GM13977 (cell line): ENCODE results near the gene ASXL1.
A peak's percentile ranks its signal among the peaks of the same experiment; 100 is the strongest.

Source experiments
- DNase-seq: peaks from one replicate; pipeline ENCODE4 v3.0.0; 2012; ENCODE audit warnings: low spot score
- in situ Hi-C: fragments of 300-500 bp; cut with MboI; formaldehyde crosslinking; loops from one replicate; pipeline ENCODE4 v1.12.0; 2022; ENCODE audit warnings: low sequenced_read_pairs, low pct_unique_long_range_greater_than_20kb, mixed read lengths, inconsistent platforms; ENCODE audit not compliant: unreplicated experiment
- TF ChIP-seq, protein P1 (sequence below): IDR thresholded peaks from 2 replicates; pipeline ENCODE4 v1.5.1; 2012; ENCODE audit warnings: mild to moderate bottlenecking, control low read depth; ENCODE audit not compliant: insufficient read depth; ENCODE audit errors: extremely low read depth, missing control alignments

The ASXL1 gene

DNA sequence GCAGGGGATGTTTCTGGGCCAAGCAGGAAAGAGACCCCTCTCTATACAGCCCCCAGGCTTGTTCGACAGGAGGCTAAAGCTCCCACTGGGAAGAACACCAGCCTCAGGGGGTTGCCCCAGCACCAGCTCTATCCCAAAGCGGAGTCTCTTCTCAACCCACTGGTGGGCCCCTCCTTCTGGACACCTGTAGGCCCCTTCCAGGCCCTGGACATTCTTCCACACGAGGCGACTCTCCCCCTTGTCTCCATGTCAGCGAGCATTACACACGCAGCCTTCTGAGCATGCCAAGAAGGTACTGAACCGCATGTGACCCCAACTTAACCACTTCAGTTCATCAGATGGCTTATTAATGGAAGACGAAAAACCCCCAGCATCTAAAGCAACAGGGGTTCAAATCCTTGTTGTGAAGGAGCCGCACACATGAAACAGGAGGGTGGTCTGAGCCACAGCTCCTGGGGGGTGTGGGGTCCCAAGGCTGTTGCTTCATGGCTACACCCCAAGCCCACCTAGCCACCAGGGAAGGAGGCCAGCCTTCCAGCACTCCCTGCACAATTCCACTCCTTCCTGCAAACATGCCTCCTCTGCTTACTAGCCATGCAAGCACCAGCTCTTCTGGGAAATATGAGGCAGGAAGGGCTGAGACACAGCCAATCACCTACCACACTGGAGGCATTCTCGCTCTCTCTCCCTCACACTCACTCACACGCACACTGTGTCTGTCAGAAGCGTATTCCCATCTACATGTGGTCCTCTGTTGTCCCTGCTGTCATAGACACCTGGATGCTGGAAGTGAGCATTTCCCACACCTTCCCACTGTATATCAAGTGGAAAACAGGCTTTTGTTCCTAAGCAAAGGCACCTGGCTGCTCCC, 122.5 kb downstream of the ASXL1 start:
- in situ Hi-C loops, result no loop called here
- TF ChIP-seq, protein P1, sequence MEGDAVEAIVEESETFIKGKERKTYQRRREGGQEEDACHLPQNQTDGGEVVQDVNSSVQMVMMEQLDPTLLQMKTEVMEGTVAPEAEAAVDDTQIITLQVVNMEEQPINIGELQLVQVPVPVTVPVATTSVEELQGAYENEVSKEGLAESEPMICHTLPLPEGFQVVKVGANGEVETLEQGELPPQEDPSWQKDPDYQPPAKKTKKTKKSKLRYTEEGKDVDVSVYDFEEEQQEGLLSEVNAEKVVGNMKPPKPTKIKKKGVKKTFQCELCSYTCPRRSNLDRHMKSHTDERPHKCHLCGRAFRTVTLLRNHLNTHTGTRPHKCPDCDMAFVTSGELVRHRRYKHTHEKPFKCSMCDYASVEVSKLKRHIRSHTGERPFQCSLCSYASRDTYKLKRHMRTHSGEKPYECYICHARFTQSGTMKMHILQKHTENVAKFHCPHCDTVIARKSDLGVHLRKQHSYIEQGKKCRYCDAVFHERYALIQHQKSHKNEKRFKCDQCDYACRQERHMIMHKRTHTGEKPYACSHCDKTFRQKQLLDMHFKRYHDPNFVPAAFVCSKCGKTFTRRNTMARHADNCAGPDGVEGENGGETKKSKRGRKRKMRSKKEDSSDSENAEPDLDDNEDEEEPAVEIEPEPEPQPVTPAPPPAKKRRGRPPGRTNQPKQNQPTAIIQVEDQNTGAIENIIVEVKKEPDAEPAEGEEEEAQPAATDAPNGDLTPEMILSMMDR, result no peak
- no peak for DNase-seq

DNA sequence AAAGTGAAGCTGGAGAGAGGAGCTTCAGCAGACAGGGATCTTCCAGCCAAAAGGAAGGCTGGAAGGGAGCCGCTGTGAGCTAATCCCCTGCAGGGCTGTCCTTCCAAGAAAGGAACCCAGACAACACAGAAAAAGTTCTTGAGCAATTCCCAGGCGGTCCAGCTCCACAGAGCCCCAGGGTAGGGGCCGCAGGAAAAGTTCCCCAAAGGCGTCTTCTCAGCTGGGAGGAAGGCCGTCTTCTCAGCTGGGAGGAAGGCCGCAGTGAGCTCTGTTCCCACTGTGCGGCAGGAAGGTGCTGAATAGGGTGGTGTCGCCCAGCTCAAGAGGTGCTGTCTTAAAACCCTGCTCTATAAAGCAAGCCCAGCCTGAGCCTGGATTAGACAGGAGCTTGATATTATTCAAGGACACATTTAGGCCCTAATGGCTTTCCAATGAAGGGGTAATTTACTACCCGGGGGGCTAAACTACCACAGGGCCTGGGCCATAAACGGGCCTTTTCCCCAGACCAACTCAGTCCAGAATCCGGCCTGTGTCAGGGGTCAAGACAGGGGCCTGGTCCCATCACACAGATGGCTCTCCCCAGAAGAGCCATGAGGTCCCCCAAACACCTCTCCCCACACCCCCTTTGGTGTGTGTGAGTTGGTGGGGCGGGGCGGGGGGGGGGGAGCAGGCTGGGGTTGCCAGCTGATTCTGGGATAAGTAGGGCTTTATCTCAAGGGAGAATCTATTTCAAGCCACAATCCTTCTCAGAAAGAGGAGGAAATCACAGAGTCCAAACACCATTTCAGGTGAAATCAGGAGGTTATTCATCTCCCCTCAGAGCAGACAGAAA, 123.4 kb downstream of the ASXL1 start:
- in situ Hi-C loops, result no loop called here
- DNase-seq, result no peak
- TF ChIP-seq, protein P1, result no peak

DNA sequence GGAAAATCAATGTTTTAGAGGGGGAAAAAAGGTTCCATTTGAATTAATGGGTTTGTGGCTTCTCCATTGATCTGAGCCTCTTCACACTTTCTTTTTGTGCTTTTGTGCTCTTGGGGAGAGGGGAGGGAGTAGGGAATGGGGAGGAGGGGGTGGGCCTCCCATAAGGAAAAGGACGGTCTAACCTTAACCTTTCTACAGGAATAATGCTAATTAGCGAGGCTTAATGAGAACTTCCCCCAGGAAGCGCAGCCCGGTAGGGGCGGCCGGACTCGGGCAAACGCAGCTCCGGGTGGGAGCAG, 124.0 kb downstream of the ASXL1 start:
- TF ChIP-seq, protein P1, result no peak
- in situ Hi-C loops, result no loop called here
- no peak for DNase-seq

DNA sequence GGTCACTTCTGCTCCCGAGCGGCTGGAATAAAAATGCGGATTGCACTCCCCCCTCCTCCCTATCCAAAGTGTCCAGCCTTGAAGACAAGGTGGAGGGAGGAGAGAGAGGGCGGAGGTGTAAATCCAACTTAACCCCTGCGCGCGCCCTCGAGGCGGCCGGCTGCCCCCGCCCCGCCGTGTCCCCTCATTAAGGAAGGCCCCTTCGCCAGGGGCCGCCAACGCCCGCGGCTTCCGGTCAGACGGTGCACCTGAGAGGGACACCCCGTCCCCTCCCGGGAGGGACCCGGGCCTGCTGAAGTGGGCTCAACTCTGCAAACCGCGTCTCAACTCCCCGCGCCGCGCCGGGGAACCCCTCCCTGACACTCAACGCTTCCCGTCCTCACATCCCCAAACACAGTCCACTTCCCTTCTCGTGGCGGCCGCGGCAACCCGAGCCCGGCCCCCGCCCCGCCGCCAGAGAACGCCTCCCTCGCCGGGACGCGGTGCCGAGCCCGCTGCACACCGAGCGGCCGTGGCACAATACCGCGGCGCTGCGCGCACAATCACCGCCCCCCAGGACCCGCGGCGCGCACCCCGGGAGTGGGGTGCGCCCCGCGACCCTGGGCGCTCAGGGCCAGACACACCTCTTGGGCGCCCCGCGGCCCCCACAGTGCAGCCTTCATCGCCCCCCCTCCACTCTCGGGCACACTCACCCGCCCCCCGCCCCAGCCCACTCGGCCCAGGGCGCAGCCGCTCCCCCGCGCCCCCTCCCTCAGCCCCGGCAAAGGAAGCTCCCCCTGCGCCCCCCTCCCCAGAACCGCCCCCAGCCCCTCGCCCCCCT, 124.5 kb downstream of the ASXL1 start:
- peak; percentile 60 for DNase-seq
- in situ Hi-C loops, result no loop called here
- TF ChIP-seq, protein P1, result no peak

DNA sequence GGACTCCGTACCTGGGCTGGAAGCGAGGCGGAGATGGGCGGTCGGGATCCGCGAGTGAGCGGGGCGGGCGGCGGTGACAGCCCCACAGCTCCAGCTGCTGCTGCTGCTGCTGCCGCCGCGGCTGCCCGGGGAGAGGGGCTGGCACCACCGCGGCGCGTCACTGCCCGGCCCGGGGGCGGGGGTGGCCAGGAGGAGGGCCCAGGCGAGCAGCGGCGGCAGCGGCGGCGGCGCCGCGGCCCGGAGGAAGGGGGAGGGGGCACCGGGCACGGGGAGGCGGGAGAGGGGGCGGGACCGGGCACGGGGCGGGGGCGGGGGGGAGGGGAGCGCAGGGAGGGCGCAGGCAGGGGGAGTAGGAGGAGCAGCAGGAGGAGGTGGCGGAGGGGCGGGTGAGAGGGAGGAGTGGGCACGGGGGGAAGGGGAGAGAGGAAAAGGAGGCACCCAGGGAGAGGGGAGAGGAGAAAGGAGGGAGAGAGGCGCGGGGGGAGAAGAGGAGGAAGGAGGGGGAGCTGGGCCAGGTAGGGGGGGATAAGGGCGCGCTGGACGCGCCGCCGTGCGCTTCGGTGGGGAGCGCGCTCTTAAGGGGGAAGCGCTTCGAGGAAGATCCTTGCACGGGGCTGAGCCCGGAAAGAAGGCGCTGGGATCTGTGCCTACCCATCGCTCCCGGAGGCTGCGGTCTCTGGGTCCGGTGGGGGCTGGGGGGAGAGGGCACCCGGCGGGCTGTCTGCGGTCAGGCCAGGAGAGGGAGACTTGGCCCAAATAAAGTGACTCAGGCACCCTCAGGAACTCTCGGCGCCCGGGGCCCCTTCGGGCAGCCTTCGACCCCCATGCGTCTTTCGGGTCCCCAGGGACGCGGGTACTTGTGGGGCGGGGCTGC, 125.5 kb downstream of the ASXL1 start:
- in situ Hi-C loops, result no loop called here
- DNase-seq, result peak; percentile 68
- TF ChIP-seq, protein P1, result no peak
